Right renal pelvis (tissue), 4 donors: ENCODE measurements around the gene ECEL1. TPM values are rescaled to one million over a fixed set of nuclear protein-coding genes. Genes with fewer than 3 reads are reported as not detected.
A peak's percentile ranks its signal among the peaks of the same experiment; 100 is the strongest.

Experiments
- DNase-seq, 4 donors: peaks; one replicate each; pipeline ENCODE4 v3.0.0-alpha.2; 2013; ENCODE audit warnings: low read depth in 4 of 4, low spot score in 3 of 4, missing footprints in 1 of 4
- polyA plus RNA-seq, 4 donors: library from polyadenylated mRNA; unstranded; fragments of 120-200 nt; gene quantifications; one replicate each; pipeline ENCODE4 v1.2.1, GENCODE V29; 2013; ENCODE audit not compliant: insufficient read length in 4 of 4

The ECEL1 gene
- polyA plus RNA-seq, 4 donors = 4.7 to 19.4 (median 12.5) TPM

GRCh38 chr2:232485348-232485756 lies 2.3 kb downstream of the ECEL1 start:
- DNase-seq = no peak

DNA sequence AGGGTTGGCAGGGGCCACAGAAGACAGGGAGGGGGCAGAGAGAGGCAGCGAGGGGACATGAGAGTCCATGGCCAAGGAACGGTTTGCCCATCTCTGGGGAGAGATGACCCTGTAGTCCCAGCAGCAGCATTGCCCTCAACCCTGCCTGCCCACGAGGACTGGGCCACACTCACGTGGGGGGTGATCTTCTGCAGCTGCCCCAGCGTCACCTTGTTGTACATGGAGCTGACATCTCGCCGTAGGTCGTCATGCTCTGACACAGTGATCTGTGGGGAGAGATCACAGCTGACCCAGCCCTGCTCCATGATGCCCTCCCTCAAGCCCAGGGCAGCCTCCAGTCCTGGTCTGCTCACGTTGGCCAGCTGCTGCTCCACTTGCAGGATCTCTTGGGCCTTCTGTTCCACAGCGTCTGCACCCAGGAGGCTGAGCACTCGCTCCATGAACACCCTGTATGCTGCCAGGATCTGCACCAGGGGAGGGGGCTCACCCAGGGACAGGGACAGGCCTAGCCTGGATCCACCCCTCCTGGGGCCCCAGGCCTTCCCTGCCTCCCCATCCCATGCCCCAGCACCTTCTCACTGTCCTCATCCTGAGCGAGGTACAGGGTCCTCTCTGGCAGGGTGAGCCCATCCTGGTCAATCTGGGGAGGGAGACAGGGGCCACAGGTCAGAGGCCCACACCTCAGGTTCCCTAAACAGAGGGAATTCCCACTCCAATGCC lies 2.8 kb downstream of the ECEL1 start:
- DNase-seq = no peak

DNA sequence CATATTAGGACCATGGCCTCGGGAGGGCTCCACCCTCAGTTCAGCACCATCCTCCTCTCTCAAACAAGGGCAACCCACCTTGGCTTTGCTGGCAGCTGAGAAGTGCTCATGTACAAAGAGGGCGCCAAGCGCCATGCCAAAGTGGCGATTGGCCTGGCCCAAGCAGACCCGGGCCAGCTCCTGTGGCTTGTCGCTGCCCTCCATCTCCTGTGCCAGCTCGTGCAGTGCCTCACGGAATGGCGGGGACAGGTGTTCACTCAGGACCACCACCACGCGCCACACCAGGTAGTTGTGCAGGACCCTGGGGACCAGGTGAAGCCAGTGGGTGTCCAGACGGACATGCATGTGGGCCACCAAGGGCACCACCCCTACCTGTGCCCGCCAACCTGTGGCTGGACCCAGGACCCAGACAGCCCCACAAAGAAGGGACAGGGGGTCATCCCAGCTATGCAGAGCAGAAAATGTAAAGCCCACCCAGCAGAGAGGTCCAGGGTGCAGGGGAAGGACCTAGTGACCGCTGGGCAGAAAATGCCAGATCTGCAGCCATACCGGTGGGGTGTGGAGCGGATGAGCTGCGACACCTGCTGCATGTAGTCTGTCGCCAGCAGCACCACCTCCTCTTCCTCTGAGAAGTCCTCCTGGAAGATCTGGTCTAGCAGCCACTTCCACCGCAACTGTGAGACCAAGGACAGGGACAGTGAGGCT lies 3.6 kb downstream of the ECEL1 start:
- no peak for DNase-seq

GRCh38 chr2:232483311-232483922 lies 4.2 kb downstream of the ECEL1 start:
- no peak for DNase-seq

- no peak for DNase-seq
Observed at GRCh38 chr2:232482301-232483238, 5.1 kb downstream of the ECEL1 start.

GRCh38 chr2:232481322-232482140 lies 6.1 kb downstream of the ECEL1 start:
- no peak for DNase-seq

DNA sequence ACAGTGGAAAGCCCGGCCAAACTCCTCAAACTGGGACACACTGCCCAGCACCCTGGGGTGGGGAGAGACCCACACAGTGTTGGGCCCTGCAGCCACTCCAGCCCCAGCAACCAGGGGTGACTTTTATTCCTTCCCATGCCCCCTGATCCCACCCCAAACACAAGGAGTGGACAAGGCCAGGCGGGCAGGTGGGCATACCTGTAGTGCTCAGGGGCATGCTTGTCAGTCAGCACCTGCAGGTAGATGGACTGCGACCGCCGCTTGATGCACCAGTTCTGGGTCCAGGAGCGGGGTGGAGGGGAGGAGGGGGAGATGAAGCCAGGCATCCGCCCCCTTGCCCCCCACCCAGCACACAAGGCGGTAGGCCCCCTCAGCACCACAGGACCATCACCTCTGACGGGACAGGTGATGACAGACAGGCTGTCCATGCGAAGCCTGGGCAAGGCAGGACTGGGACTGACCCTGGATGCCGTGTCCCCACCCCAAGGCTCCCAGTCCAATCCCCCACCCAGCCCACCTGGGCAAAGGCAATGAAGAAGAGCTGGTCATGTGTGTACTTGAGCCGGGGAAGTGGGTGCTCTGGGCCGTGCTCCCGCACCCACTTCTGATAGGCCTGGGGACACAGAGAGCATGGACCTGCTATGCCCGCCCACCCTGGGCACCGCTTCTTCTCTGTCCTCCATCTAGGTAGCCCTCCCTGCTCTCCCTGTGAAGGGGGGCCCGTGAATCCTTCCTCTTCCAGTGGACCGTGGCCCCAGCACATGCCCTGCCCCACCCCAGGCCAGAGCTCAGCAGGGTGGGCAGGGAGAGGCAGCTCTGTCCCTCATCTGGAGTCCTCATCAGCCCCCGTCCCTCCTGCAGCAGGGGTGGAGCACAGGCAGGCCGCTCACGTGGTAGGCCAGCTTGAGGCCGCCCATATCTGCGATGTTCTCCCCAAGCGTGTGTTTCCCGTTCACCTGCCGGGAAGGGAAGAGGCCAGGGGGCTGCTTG lies 7.1 kb downstream of the ECEL1 start:
- no peak for DNase-seq

- no peak for DNase-seq
Observed at GRCh38 chr2:232479341-232480200, 8.1 kb downstream of the ECEL1 start.

- DNase-seq = no peak
Observed at GRCh38 chr2:232478571-232479340, 8.9 kb downstream of the ECEL1 start.

DNA sequence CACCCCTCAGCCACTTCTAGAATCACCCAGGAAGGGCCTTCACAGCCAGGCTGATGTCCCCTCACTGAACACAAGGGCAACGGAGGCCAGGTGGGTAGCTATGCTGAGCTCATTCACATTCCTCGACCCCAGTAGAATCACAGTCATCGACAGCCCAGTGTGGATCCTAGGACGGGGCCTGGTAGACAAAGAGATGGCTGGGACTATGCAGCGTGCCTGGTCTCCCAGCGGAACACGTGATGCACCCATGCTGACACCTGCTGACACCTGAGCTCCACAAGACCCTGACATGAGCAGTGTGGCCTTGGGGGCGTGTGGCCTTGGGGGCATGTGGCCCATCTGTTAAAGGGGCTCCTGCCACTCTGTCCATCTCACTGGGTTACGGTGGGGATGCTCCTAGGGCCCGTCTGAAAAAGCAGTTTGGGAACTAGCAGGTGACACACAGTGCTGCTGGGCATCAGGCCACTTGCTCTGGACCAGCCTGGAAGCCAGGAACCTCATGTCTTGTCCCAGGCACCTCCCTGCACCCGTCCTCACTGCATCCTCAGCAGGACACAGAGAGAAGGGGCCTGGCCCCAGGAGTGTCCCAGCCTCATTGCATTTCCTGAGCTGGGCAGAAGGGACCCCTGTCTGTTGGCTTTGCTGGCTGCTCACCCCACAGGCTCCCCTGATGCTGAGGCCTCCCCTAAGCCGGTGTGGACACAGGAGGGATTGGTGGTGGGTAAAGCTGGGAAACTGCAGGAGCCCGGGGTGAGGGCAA lies 9.7 kb downstream of the ECEL1 start:
- DNase-seq = no peak

- DNase-seq = no peak
Observed at GRCh38 chr2:232476791-232477190, 10.8 kb downstream of the ECEL1 start.

DNA sequence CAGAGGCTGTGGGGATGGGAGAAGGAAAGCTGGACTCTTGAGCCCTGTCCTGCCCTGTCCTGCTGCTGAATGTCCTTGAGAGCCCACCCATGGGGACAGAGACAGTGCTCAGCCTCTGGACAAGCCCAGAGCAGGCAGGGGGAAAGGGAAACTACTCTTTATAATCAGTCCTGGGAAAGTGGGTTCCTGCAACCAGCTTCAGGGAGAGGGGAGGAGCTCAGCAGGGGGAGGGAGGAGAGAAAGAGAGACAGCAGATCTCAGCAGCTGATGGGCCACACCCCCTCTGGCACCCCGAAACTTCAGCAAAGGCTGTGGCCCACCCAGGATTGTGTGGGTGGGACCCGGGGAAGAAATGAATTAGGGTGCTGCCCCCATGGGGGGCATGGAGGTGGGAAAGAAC lies 11.6 kb downstream of the ECEL1 start:
- DNase-seq = no peak

DNA sequence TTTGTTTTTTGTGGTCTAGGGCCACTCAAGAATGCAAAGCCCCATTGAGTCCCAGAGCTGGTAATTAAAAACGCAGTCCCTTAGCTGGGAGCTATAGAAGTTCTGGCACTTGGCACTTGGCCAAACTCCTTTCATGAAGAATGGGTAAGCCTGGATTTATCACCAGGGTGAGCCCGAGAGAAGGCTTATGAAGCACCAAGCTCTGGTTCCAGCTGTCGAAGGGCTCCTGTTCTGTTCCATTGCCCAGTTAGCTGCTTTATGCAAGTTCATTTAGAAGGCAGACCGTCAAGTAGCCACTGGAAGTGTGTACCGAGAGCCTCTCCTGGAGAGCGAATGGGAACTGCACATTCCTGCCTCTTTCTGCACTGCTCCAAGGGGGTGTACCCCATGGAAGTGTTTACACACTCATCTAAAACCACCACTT lies 14.2 kb downstream of the ECEL1 start:
- peak in 3 of 4 donors; percentile 38 to 40 (median 40) for DNase-seq

GRCh38 chr2:232466221-232466620 lies 21.4 kb downstream of the ECEL1 start:
- DNase-seq = no peak

- DNase-seq = no peak
Observed at GRCh38 chr2:232465061-232465460, 22.6 kb downstream of the ECEL1 start.

GRCh38 chr2:232464544-232464885 lies 23.1 kb downstream of the ECEL1 start:
- DNase-seq = no peak
